ENCODE measurements around the gene MEX3C.

The MEX3C gene

DNA sequence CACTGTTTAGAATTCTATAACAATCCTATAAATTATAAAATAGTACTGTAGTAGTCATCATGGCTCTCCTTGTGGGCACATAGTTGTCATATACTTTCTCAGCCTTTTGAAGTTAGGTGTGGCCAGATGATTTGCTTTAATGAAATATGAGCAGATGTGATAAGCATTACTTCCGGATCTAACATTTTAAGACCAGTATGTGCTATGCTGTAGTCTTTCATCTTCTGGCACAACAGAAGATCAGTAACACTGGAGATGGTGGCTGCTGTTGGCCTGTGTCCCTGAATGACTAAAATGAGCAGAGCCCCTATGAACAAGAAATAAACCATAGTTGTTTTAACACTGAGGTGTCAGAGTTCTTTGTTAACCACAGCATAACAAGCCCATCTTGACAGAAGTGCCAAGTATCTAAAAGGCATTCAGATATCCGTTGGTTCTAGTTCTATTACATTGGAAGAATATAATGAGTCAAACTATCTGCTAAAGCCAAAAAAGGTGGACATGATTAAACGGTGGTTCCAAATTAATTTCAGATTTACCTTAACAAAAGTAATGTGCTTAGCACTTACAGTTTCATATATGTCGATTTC is 6.3 kb downstream of the MEX3C start:
- DNase-seq = peak; percentile 90

DNA sequence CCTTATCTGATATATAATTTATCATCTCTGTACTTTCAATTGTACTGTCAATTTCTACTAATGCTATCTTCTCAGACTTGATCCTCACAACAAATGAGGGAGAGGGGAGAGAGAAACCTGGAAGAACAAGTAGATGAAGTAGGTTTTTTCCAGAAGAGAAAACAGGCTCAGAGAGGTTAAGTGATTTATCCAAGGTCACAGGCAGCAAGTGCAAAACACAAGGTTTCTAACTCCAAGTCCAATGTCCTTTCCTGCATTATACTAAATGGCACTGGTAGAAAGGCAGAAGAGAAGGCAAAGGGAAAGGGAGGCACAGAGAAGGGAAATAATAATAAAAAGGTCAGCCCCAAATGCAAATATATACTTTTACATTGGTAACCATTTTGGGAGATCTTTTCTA is 7.5 kb downstream of the MEX3C start:
- DNase-seq = no peak

DNA sequence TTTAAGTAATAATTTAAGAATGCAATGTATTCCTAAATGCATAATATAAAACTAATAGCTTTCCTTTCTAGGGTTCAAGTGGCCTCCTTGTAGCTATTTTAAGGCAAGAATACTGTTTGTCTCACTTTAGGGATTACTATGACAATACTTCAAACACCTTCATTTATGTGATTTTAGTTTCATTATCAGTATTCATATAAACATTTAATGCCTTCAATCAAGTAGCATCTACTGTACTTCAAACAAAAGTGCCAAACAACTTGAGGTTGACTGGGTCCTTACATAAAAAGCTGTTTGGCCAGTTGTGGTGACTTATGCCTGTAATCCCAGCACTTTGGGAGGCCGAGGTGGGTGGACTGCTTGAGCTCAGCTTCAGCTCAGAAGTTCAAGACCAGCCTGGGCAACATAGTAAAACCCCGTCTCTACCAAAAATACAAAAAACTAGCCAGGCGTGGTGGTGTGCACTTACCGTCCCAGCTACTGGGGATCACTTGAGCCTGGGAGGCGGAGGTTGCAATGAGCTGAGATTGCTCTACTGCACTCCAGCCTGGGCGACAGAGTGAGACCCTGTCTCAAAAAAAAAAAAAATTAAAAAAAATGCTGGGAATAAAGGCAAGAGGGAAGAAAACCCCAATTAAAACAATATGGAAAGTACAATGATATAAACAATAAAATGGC is 9.3 kb downstream of the MEX3C start:
- DNase-seq = no peak

DNA sequence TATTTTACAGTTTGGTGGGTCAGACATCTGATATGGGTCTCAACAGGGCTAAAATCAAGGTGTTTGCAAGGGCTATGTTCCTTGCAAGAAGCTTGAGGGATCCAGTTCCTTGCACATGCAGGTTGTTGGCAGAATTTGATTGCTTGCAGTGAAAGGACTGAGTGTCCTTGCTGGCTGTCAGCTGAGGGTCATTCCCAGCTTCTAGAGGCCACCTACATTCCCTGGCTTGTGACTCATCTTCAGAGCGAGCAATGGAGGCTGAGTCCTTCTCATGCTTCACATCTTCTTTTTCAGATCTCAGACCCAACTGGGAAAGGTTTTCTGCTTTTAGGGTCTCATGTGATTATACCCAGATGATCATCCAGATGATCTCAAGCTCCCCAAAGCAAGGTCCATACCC is 12.4 kb downstream of the MEX3C start:
- no peak for DNase-seq

DNA sequence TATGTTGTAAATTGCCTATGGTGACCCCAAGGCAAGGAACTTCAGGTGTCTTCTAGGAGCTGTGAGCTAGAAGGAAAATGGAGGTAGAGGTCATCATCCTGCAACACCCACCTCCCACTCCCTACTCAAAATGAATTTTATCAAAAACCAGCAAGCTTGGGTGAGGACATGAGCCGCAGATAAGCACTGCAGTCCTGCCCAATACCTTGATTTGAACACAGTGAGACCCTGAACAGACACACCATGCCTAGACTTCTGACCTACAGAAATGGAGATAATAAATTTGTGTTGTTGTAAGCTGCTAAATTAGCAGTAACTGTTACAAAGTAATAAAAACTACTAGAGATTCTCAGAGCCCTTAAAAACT is 13.4 kb downstream of the MEX3C start:
- peak; percentile 60 for DNase-seq

DNA sequence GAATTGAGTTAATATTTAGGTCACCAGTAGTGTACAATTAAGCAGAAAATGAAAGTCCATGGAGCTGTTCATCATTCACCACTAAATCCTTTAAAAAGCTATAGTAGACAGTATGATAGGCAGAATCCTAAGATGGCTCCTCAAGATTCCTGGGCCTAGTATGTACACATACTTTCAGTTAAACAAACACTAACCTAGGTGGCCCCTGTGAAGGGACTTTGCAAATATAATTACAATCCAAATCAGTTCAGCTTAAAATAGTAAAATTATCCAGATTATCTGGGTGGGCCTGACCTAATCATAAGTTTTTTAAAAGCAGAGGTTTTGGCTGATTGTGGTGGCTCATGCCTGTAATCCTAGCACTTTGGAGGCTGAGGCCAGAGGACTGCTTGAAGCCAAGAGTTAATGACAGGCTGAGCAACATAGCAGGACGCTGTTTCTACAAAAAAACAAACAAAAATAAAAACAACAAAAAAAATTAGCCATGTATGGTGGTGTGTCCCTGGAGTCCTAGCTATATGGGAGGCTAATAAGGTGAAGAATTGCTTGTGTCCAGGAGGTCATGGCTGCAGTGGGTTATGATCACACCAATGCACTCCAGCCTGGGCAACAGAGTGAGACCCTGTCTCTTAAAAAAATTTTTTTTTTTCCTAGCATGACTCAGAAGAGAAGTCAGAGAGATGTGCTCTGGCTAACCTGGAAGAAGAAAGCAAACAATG is 13.9 kb downstream of the MEX3C start:
- DNase-seq = no peak

DNA sequence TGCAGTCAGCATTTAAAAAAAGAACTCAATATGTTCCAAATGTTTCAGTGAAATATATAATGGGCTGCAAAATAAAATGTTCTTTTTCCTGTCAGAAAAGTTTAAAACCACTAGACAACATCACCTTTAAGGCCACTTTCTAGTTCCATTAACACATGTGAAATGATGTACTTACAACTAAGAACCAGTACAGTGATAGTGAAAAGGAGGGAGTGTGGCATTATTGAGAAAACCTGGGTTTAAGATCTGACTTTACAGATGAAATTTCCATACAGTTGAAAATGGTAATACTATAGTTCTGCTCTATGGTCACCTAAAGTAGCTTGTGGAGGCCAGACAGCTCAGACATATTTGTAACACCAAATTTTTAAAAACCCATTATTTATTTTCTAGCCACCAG is 14.7 kb downstream of the MEX3C start:
- DNase-seq = no peak

DNA sequence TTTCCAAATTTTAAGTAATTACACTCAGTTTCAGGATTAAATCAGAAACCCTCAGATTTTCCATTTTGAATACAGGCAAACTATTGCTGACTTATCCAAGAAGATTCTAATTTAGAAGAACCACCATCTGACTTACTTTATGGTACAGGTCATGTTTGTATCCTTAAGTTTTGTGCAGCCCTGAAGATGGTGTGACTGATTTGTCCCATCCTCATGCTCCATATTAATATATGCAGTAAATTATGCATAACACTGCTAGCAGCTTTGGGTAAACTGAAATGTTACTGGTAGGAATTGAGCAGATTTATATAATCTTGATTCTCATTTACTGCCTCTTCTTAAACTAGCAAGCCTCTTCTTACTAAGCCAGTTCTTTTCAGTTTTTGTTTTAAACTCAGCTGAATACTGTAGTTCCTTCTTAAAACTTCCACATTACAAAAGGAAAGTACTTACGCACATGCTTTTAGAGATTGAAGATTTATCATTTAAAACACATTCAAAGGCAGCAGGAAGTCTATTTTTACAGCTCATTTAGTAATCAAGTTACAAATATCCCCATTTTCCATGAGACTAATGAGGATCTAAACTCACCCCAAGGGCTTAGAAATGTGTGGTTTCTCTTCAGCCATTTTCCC is 25.7 kb downstream of the MEX3C start:
- no peak for DNase-seq

DNA sequence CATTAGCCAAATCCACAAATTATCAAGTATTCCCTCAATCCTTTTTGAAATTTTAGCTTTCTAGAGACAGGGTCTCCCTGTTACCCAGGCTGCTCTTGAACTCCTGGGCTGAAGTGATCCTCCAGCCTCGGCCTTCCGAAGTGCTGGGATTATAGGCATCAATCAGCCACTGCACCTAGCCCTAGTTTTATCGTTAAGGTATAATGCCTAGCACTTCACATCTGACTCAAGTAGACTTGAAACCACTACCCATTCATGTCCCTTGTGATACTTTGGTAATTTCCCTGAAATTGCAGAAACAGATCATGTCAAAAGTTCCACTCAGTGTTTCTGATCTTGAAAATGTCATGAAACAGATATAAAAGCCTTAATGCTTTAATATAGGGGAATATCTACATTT is 26.3 kb downstream of the MEX3C start:
- DNase-seq = no peak

DNA sequence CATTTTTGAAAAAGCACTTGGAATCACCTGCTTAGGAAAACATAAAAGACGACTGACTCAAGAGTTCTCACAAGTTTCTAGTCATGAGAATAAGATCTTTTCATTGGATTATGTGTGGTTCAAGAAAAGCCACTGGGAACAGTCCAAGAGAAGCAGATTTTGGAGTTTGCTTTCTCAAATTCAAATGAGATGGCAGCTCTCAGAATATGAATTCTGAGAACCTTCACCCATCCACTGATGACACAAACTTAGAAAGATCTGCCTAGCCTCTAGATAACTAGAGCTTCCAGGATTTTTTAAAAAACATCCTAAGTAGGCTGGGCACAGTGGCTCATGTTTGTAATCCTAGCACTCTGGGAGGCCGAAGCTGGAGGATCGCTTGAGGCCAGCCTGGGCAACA is 26.8 kb downstream of the MEX3C start:
- DNase-seq = no peak

DNA sequence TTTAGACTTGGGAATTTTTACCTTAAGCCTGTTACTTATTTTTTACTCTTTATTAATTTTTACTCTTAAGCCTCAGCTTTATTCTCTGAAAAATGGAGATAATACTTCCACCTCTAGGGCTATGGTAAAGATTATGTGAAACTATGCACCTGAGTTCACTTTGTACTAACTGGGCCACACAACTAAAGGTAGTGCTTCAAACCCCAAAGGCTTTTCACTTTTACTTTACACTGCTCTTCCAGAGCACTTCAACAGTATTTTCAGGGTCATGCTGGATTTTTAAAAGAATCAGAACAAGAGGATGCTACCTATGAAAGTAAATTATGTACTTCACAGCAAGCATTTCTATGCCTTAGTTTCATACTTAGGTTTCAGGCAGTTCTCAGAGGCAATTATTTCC is 27.8 kb downstream of the MEX3C start:
- no peak for DNase-seq

DNA sequence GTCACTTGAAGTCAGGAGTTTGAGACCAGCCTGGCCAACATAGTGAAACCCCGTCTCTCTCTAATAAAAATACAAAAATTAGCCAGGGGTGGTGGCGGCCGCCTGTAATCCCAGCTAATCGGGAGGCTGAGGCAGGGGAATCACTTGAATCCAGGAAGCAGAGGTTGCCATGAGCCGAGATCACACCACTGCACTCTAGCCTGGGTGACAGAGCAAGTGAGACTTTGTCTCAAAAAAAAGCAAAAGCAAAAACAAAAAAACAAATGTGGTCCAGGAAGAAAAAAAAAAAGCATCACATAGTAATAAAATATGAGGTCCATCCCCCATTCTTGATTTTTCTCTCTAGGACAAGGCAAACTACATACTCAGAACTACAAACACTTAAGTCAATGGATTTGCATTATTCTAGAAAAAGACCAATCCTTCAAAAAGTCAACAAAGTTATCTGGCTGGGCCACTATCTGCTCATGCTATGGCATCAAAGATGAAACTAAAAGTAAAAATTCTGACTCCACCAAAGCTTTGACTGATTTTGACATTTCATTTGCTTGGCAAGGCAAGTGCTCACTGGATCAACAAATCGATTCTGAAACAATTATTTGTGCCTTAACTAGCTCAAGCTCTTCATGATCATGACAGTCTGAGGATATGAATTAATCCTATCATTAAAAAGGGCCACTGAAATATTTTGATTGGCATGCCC is 28.4 kb downstream of the MEX3C start:
- no peak for DNase-seq

DNA sequence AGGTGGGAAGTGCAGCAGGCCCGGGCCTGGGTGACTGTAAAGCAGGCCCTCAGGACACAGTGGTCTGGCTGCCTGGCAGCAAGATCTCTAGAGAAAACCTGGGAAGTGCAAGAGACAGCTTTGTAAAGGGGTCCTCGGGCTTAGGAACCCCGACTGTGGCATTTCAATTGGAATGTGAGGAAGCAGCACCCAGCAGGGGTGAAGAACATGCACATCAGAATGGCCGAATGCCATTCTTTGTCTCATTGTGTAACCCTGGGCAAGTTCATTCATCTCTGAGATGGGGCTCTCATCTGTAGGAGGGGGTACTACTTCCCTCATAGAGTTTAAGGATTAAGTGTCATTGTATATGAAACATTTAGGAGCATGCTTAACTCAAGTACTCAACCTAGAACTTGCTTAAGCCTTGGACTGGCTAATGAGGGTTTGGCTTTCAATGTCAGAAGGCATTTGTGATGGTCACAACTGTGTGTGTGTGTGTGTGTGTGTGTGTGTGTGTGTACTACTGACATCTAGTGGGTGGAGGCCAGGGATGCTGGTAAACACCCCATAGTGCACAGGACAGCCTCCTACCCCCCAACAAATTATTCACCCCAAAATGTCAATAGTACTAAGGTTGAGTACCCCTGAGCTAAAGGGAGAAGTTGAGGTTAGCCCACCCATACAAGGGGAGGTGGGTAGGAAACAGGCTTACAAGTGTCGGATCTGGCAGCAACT is 29.3 kb downstream of the MEX3C start:
- no peak for DNase-seq

DNA sequence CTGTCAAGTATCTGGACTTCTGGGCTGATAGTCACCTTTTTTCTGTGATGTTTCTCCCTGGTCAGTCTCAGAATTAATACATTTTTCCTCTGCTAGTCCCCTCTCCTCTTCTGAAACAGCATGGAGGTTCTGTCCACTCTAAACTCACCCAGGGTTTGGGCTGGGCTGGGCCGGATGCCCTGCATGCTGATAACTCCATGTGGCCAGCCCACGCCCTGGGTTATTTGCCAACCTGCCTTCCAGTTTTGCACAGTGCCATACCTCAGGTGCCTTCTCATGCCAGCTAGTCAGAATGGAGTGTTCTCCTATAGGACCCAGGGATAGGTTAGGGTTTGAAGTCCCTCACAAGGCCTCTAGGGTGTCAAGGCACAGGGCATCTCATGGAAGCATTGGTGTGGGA is 32.2 kb downstream of the MEX3C start:
- no peak for DNase-seq

DNA sequence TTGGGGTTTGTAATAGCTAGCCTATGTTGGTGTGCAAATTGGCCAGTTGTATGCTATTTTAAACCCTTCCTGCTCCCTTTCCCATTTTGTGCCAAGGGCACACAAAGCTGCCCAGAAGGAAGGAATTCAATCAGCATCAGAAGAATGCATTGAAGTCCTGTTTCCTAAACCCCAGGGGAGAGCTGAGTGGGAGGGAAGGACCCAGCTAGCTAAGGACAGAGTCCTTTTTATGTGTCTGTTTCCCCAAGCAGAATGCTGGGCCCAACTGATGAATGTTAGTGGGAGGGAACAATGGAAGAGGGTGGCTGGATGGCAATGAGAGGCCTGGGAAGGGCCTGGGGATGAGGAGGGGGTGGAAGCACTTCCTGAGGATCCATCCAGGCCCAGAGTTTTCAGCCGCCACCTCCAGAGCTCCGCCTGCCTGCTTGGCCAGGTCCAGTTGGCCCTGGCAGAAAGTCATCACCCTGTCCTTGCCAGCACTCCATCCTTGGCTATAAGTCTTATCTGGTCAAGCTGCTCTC is 32.7 kb downstream of the MEX3C start:
- DNase-seq = no peak

DNA sequence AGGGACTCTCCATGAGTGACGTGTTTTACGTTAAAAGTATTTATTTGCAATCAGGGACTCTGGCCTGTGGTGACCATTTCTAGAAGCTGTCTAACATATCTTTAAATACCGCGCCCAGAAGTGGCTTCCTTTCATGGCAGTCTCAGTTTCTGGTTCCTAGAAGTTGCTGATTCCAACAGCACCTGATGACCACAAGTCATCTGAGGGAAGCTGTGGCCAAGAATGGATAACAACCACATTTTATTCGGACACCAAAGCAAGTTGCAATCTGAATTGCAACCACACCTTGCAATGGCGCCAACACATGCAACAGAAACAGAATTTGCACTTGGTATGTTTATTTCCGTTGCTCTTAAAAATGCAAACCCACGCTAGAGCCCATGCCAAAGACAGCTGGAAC is 33.1 kb downstream of the MEX3C start:
- no peak for DNase-seq

DNA sequence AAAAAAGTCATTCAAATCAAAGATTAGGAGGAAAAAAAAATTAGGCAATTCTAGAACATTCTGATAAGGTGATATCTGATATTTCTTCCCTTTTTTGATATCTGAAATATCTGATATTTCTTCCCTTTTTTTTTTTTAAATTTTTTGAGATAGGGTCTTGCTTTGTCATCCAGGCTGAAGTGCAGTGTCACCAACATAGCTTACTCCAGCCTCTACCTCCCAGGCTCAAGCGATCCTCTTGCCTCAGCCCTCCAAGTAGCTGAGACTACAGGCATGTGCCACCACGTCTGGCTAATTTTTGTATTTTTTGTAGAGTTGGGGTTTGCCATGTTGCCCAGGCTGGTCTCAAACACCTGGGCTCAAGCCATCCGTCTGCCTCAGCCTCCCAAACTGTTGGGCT is 33.9 kb downstream of the MEX3C start:
- no peak for DNase-seq

DNA sequence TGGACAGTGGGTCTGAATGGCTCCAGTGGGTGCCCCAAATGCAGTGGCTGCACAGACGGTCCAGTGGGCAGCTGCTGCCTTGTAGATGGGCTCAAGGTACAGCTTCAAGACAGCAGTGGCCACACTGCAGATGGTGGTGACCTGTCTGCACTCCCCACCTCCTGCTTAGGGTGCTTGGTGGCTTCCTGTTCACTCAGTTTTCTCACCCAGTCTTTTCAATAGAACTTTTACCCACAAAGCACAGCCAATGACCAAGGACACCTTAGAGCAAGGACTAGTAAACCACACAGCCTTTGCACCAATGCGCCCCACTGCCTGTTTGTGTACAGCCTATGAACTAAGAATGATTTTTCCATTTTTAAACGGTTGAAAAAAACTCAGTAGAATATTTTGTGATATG is 34.9 kb downstream of the MEX3C start:
- DNase-seq = no peak

DNA sequence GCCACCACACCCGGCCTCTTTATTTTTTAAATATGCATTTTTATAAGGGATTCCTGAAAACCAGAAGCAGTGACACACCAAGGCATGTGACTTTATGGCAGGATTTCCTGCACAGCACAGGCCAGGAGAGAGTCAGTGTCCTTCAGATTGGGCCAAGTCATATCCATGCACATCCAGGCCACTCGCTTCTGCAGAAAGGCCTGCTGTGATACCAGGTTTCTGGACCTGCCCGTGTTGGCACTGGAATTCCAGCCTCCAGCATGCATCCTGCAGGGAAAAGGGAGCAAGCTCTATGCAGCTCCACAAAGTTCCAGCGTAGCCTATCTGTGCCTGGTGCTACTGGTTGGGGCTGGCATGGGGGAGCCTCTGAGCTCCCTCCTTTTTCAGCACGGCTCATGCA is 36.8 kb downstream of the MEX3C start:
- DNase-seq = no peak

DNA sequence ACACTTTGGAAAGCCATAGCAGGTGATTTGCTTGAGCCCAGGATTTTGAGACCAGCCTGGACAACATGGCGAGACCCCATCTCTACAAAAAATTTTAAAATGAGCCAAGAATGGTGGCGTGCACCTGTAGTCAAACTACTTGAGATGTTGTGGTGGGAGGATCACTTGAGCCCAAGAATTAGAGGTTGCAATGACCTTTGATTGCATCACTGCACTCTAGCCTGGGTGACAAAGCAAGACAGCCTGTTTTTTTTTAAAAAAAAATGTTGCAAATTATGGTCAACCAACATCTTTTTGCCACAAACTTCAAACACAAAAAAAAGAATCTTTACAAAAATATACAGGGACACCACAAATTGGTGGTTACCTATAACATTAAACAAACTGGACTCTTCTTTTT is 40.3 kb downstream of the MEX3C start:
- DNase-seq = peak; percentile 35

DNA sequence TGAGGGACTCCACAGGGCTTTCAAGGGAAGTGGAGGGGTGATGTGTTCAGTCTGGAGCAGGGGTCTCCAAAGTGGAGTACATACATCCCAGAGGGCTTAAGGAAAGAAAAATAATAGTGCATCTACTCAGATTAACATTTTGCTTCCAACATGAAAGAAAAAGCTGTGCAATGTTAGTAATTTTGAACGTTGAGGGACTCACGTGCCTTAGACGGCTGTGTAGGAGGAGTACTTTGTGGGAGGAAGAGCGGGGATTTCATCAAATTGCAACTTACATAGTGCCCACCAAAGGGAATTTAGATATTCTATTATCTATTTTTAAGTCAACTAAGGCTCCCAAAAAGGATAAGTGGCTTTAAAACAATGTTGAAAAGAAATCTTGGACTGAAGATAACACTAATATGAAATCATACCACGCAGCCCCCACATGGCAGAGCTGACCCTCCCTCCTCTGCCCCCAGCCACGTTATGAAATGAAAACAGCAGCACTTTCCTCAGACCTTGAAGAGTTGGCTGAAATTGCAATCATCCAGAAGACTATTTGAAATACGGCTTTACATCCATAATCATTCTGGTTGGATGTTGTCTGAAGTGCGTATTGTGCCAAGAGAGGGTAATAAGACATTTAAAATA is 42.9 kb downstream of the MEX3C start:
- no peak for DNase-seq

Data from hematopoietic multipotent progenitor cell treated with erythropoietin and hydrocortisone succinate and interleukin-3 and kit ligand, for 6 days (in vitro differentiated cells).